Adipose tissue (tissue), 3 donors: ENCODE results near the gene A2ML1. TPM values are rescaled to one million over a fixed set of nuclear protein-coding genes. Genes with fewer than 3 reads are reported as not detected.
"Not testable (repeated sequence)": the region's sequence is repeated elsewhere in the genome, so short reads cannot be mapped to it uniquely, and the experiment has no call there.

Experiments
- H3K27ac ChIP-seq: one replicate; pipeline ENCODE4 v1.5.1; 2013; ENCODE audit warnings: low read depth, low read length
- WGBS, 3 donors: extraction: QIAGEN DNeasy Blood & Tissue Kit; methylation state at CpG; one replicate each; pipeline ENCODE4 v1.1.7; 2013; 5-methylcytosine and 5-hydroxymethylcytosine counted together
- polyA plus RNA-seq, 3 donors: library from polyadenylated mRNA; stranded (reverse); fragments of 200-250 nt; gene quantifications; one replicate each; pipeline ENCODE4 v1.2.3, GENCODE V29; 2013
- donor health status: healthy with polysubstance abuse.
- donor health status: Bipolar disorder and iron deficiency.
- donor health status: healthy.

The A2ML1 gene
- polyA plus RNA-seq, 3 donors, result 0.05 to 0.46 TPM; not detected in 1

DNA sequence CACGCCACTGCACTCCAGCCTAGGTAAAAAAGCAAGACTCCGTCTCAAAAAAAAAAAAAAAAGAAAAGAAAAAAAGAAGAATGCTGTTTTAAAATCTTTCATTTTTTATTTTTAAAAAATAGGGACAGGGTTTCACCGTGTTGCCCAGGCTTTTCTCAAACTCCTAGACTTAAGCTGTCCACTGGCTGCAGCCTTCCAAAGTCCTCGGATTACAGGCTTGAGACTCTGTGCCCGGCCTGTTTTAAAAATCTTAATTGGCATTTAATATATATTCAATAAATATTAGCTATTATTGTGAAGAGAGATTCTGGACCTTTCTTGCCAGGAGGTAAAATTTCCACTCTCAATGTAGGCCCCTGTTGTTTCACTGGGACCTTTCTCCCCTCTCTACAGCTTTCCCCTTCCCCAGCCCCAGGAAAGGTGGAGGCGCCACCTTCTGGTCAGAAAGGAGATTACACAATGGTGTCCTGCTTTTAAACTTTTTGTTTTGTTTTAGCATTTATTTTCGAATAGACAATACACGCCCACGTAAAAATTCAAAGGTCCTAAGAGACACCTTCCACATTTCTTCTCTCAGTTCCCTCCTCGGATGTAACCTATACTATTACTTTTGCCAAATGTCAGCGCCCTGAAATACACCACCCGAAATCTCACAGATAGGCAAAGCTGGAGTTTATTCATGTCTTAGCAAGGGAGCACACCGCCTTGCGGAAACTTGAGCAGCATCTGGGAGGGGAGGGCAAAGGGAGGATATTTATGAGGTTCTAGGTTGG is 68.1 kb downstream of the A2ML1 start:
- no peak overlapping the region for H3K27ac ChIP-seq
- 30 to 33% (median 31%) methylated on average over 14 of the region's 14 CpGs for WGBS, 3 donors

- H3K27ac ChIP-seq, result no peak overlapping the region
These were observed 69.6 kb downstream of the A2ML1 start for GRCh38 chr12:8891976-8892375.

GRCh38 chr12:8894378-8894777 is 72.0 kb downstream of the A2ML1 start:
- no peak overlapping the region for H3K27ac ChIP-seq

More at GRCh38 chr12:8891976-8892375, 69.6 kb downstream of the A2ML1 start:
- WGBS, 3 donors, result 95 to 98% (median 96%) methylated on average over 3 of the region's 3 CpGs

DNA sequence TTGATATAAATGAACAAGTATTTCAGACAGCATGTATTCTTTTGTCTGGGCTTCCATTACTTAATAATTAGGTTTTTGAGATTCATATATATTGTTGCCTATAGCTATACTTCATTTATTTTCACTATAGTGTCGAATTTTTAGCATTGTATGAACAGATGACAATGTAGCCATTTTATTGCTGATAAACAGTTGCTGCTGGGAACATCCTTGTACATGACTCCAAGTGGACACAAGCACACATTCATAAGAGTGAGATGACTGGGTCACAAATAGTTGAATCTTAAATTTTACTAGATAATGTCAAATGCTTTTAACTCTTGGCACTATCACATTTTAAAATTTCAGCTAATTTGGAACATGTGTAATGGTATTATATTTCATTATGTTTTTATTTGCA is 72.6 kb downstream of the A2ML1 start:
- no peak overlapping the region for H3K27ac ChIP-seq
- WGBS, 3 donors, result 57 to 87% (median 76%) methylated on average over 1 of the region's 1 CpG

GRCh38 chr12:8897081-8897480 is 74.7 kb downstream of the A2ML1 start:
- no peak overlapping the region for H3K27ac ChIP-seq
- WGBS, 3 donors, result 93% methylated on average over 7 of the region's 7 CpGs

DNA sequence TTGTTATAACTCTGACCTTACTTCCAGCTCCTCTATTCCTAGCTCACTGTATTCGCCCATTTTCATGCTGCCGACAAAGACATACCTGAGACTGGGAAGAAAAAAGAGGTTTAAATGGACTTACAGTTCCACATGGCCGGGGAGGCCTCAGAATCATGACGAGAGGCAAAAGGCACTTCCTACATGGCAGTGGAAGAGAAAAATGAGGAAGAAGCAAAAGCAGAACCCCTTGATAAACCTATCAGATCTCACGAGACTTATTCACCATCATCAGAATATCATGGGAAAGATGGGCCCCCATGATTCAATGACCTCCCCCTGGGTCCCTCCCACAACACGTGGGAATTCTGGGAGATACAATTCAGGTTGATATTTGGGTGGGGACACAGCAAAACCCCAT is 77.4 kb downstream of the A2ML1 start:
- no peak overlapping the region for H3K27ac ChIP-seq
- WGBS, 3 donors, result 72 to 78% (median 75%) methylated on average over 6 of the region's 6 CpGs

DNA sequence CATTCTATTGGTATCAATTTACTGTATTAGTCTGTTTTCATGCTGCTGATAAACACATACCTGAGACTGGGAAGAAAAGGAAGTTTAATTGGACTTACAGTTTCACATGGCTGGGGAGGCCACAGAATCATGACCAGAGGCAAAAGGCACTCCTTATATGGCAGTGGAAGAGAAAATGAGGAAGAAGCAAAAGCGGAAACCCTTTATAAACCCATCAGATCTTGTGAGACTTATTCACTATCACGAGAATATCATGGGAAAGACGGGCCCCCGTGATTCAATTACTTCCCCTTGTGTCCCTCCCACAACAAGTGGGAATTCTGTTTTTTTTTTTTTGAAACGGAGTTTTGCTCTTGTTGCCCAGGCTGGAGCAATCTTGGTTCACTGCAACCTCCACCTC is 80.3 kb downstream of the A2ML1 start:
- not testable (repeated sequence) for H3K27ac ChIP-seq
- 54 to 86% (median 61%) methylated on average over 5 of the region's 5 CpGs for WGBS, 3 donors

DNA sequence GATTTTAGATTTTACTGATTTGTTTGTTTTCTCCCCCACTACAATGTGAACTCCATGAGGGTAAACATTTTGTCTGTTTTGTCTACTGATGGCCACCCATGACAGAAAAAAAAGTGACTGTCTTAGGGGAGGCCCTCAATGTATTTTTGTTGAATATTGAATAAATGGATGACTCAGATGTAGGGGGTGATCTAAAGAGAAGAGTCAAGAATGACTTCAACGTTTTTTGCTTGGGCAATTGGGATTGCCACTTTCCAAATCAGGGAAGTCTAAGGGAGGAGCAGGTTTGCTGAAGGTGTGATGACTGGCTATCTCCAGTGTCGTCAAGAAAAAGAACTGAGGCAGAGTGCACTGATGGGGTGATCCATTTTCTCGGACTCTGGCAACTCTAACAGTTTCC is 81.2 kb downstream of the A2ML1 start:
- WGBS, 3 donors, result 74 to 83% (median 80%) methylated on average over 3 of the region's 3 CpGs
- H3K27ac ChIP-seq, result no peak overlapping the region

DNA sequence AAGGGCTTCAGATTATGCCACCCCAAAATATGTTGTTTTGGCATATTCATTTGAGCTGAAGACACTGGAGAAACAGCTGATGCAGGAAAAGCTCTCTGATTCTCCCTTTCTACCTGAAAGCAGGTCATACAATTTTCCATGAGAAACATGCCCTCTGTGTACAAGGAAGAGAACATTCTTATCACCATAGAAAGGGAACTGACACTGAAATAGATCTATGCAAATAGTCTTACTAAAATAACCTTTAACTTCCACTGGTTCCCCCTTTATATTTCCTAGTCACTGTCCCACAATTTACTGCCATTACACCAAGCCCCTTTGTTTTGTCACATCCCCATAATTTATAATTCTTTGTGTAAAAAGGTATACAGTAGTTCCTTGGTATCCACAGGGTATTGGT is 82.2 kb downstream of the A2ML1 start:
- no peak overlapping the region for H3K27ac ChIP-seq

GRCh38 chr12:8905546-8905945 is 83.1 kb downstream of the A2ML1 start:
- 70 to 78% (median 77%) methylated on average over 6 to 10 of the region's 10 CpGs for WGBS, 3 donors
- no peak overlapping the region for H3K27ac ChIP-seq

DNA sequence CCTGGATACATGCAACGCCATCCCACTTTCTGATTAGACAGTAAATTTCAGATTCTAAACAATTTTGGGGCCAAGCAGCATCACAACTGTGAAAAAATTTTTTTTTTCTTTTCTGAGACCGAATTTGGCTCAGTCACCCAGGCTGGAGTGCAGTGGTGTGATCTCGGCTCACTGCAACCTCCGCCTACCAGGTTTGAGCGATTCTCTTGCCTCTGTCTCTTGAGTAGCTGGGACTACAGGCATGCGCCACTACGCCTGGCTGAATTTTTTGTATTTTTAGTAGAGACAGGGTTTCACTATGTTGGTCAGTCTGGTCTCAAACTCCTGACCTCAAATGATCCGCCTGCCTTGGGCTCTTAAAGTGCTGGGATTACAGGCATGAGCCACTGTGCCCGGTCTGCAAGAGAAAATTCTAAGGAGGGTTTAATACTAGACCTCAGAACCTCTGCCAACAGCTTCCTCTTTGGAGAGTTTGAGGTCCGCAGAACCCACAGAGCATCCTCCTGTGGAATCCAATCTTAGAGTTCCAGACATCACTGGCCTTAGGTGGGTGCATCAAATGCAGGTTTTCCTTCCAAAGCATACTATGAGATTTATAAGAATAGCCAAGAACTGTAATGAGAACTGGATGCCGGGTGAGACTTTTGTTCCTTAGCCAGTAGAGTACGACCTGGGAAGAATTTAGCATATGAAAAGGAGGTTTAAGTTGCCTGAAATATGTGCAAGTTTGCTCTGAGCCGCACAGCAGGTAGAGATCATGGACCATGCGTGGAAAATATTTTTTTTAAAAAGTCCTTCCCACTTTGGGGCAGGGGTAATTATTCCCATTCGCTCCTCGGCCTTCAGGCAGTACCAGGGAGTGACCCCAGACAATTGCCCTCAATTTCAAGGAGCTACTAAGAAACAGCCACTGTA is 84.1 kb downstream of the A2ML1 start:
- no peak overlapping the region for H3K27ac ChIP-seq
- 83 to 84% (median 84%) methylated on average over 16 of the region's 16 CpGs for WGBS, 3 donors

DNA sequence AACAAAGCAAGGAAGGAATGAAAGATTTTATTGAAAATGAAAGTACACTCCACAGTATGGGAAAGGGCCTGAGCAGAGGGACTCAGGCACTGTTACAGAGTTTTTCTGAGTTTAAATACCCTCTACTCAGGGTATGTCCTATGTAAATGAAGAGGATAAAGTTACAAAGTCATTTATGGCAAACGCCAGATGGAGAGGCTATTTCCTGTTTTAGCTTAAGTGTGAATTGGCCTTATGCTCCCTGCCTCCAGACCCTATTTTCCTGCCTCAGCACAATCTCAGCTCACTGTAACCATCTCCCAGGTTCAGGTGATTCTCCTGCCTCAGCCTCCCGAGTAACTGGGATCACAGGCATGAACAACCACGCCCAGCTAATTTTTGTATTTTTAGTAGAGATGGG is 85.1 kb downstream of the A2ML1 start:
- WGBS, 3 donors, result 73 to 86% (median 75%) methylated on average over 3 of the region's 3 CpGs
- no peak overlapping the region for H3K27ac ChIP-seq

DNA sequence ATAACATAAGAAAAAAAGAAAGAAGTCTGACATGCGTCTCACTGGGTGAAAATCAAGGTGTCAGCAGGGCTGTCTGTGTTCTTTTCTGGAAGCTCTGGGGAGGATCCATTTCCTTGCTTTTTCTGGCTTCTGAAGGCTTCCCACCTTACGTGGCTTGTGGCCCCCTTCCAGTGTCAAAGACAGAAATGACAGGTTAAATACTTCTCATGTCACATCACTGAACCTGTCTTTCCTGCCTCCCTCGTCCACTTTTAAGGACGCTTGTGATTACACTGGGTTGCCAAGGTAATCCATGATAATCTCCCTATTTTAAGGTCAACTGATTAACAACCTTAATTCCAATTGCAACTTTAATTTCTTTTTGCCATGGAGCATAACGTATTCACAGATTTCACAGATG is 87.3 kb downstream of the A2ML1 start:
- WGBS, 3 donors, result 74 to 84% (median 82%) methylated on average over 5 of the region's 5 CpGs
- H3K27ac ChIP-seq, result no peak overlapping the region

GRCh38 chr12:8911606-8912268 is 89.3 kb downstream of the A2ML1 start:
- 72 to 76% (median 73%) methylated on average over 3 of the region's 3 CpGs for WGBS, 3 donors
- H3K27ac ChIP-seq, result no peak overlapping the region

DNA sequence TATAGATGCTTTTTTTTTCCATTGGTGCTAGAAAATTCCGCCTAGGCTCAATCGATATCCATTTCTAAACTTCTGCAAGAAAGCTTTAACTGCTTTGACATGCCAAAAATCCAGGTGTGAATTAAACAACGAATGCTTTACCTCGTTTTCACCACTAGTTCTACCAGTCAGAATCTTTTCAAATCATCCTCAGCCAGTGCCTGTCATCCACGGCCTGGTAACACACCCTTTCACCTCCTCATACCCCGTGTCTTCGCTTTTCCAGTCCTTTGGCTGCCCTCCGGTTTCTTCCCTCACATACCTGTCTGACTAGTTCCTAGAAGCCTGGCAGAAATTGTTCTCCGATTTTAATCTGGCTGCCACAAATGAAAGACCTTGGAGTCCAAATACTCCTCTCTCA is 90.5 kb downstream of the A2ML1 start:
- WGBS, 3 donors, result 19 to 55% (median 50%) methylated on average over 9 of the region's 9 CpGs
- H3K27ac ChIP-seq, result no peak overlapping the region

GRCh38 chr12:8913702-8914032 is 91.2 kb downstream of the A2ML1 start:
- H3K27ac ChIP-seq, result peak overlapping the region; percentile 29
- 14 to 25% (median 18%) methylated on average over 6 of the region's 6 CpGs for WGBS, 3 donors

DNA sequence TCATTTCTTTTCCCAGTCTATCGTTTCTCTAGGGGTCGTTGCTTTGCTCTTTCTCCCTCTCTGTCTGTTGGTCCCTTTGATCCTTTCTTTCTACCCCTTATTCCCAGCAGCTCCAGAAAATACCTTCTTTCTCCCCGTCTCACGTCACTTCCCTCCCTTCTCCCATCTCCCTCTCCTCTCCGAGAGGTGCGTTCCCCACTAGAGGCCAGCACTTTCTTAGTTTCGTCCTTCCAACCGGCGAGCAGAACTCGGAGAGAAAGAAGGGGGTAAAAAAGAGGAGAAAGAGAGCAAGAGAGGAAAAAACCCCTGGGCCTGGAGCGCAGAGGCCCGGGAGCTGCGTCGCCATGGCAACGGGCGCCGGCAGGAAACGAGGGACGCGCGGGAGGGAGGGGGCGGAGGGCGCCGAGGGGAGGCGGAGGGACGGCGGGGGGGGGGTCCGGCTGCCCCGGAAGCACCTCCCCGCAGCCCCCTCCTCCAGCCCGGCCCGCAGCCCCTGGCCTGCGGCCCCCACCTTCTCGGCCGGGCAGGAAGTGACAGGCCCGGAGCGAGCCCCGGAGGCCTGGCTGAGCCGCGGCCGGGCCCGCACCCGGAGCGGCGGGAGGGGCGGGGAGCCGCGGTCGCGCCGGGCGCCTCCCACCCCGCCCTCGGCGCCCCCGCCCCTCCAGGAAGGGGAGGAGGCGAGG is 91.8 kb downstream of the A2ML1 start, which contains the start of gene PHC1:
Gene PHC1, plus strand, starts transcription at position 477 of the 683 bp plus-strand sequence. CDS start 3,169 bp downstream, outside the sequence.
- 0 to 1% (median 1%) methylated on average over 10 to 36 of the region's 57 CpGs for WGBS, 3 donors

GRCh38 chr12:8914716-8915526 is 92.5 kb downstream of the A2ML1 start:
- 1 to 3% (median 3%) methylated on average over 27 to 28 of the region's 35 CpGs for WGBS, 3 donors
- peak overlapping the region; percentile 33 for H3K27ac ChIP-seq

More for the DNA sequence above, 91.8 kb downstream of the A2ML1 start, which contains the start of gene PHC1:
- H3K27ac ChIP-seq, result peak within 1 kb of the TSS; percentile 33
